ENCODE results near the gene RGS9BP. TPM values are rescaled to one million over a fixed set of nuclear protein-coding genes. Genes with fewer than 3 reads are reported as not detected.
"Not testable (repeated sequence)": the region's sequence is repeated elsewhere in the genome, so short reads cannot be mapped to it uniquely, and the experiment has no call there.

Gene RGS9BP
- polyA plus RNA-seq, 3 donors: 0.03 TPM; not detected in 2

- not testable (repeated sequence) for H3K9ac ChIP-seq (ENCODE audit: insufficient read depth, low read length, poor library complexity, severe bottlenecking); H3K27me3 ChIP-seq (ENCODE audit: control insufficient read depth in 2 of 2, insufficient read depth in 2 of 2, low read length in 2 of 2); H2AFZ ChIP-seq (ENCODE audit: insufficient read depth, low read depth, low read length, poor library complexity, severe bottlenecking); H3K27me3 Mint-ChIP-seq (ENCODE audit: low read depth in 3 of 3); H3K9me3 ChIP-seq (replicated peaks in 1 of 2; ENCODE audit: control insufficient read depth in 1 of 2, insufficient read depth in 1 of 2, low read length in 2 of 2); DNase-seq
- Mint-ChIP-seq H3K4me3 (peak overlapping the region; percentile 83 to 95), H3K9me3 (peaks cover 0 to 13% (median 4%) of the 10 kb centered on the region in 7 donors), H3K36me3 (peaks cover 20 to 30% of the 10 kb centered on the region in 2 donors), H3K4me1 (peaks cover 74% of the 10 kb centered on the region), H3K27ac (peak overlapping the region; percentile 82 to 93 (median 87))
- peaks cover 62 to 67% of the 10 kb centered on the region in 2 donors for H3K4me1 ChIP-seq (ENCODE audit: control insufficient read depth in 1 of 2, insufficient read depth in 2 of 2, low read length in 2 of 2)
- peak overlapping the region in 1 of 3 experiments; percentile 82 for H3K4me3 ChIP-seq (replicated peaks in 1 of 3; ENCODE audit: low read depth in 2 of 3, low read length in 3 of 3)
- intact Hi-C loops (cut with micrococcal nuclease): loop anchor here in 1 of 2 donors (10.0 kb wide), 1 partner anchor 680 kb away; the partner anchor contains the start of gene CEBPG
- peak overlapping the region; percentile 98 for H3K4me2 ChIP-seq (replicated peaks; ENCODE audit: extremely low read depth, low read length, poor library complexity, severe bottlenecking)
- H3K79me2 ChIP-seq (ENCODE audit: insufficient read depth, low read length): peaks cover 63% of the 10 kb centered on the region
- peak overlapping the region; percentile 40 to 74 for H3K27ac ChIP-seq (ENCODE audit: low read depth in 1 of 2, low read length in 2 of 2)
- peaks cover 48% of the 10 kb centered on the region for H4K20me1 ChIP-seq (ENCODE audit: insufficient read depth, low read length)
- peaks cover 7 to 21% of the 10 kb centered on the region in 2 donors for H3K36me3 ChIP-seq (replicated peaks in 1 of 2; ENCODE audit: control insufficient read depth in 1 of 2, insufficient read depth in 2 of 2, low read length in 2 of 2)
- 88% methylated on average over 1 of the region's 2 CpGs for WGBS (ENCODE audit: insufficient coverage)
Observed at GRCh38 chr19:32694316-32694715, 18.7 kb downstream of the RGS9BP start.

- H3K4me1 ChIP-seq (ENCODE audit: control insufficient read depth in 1 of 2, insufficient read depth in 2 of 2, low read length in 2 of 2): peaks cover 62 to 67% of the 10 kb centered on the region in 2 donors
- WGBS (ENCODE audit: insufficient coverage): no CpG with 5 or more reads among the region's 2 CpGs
- intact Hi-C loops (cut with micrococcal nuclease): loop anchor here in 1 of 2 donors (10.0 kb wide), 1 partner anchor 680 kb away; the partner anchor contains the start of gene CEBPG
Observed at GRCh38 chr19:32694851-32695250, 19.2 kb downstream of the RGS9BP start.

GRCh38 chr19:32695506-32695905 is 19.9 kb downstream of the RGS9BP start:
- DNase-seq: peak in 2 of 3 donors; percentile 61 to 82
- peaks cover 60% of the 10 kb centered on the region for H4K20me1 ChIP-seq (ENCODE audit: insufficient read depth, low read length)
- peaks cover 73% of the 10 kb centered on the region for H3K79me2 ChIP-seq (ENCODE audit: insufficient read depth, low read length)
- H3K9ac ChIP-seq (ENCODE audit: insufficient read depth, low read length, poor library complexity, severe bottlenecking); H2AFZ ChIP-seq (ENCODE audit: insufficient read depth, low read depth, low read length, poor library complexity, severe bottlenecking); H3K27me3 Mint-ChIP-seq (ENCODE audit: low read depth in 3 of 3); H3K9me3 ChIP-seq (replicated peaks in 1 of 2; ENCODE audit: control insufficient read depth in 1 of 2, insufficient read depth in 1 of 2, low read length in 2 of 2); H3K4me2 ChIP-seq (replicated peaks; ENCODE audit: extremely low read depth, low read length, poor library complexity, severe bottlenecking); H3K27me3 ChIP-seq (ENCODE audit: control insufficient read depth in 2 of 2, insufficient read depth in 2 of 2, low read length in 2 of 2): not testable (repeated sequence)
- peaks cover 66% of the 10 kb centered on the region for H3K4me1 Mint-ChIP-seq
- peaks cover 31 to 42% of the 10 kb centered on the region in 2 donors for H3K36me3 Mint-ChIP-seq
- H3K27ac ChIP-seq (ENCODE audit: low read depth in 1 of 2, low read length in 2 of 2): peak overlapping the region in 1 of 2 donors; percentile 41
- H3K36me3 ChIP-seq (replicated peaks in 1 of 2; ENCODE audit: control insufficient read depth in 1 of 2, insufficient read depth in 2 of 2, low read length in 2 of 2): peaks cover 15 to 33% of the 10 kb centered on the region in 2 donors
- intact Hi-C loops (cut with micrococcal nuclease): loop anchor here in 1 of 2 donors (10.0 kb wide), 1 partner anchor 679 kb away; the partner anchor contains the start of gene CEBPG
- peak overlapping the region in 6 of 7 donors; percentile 72 to 87 (median 86) for H3K27ac Mint-ChIP-seq
- peaks cover 60 to 67% of the 10 kb centered on the region in 2 donors for H3K4me1 ChIP-seq (ENCODE audit: control insufficient read depth in 1 of 2, insufficient read depth in 2 of 2, low read length in 2 of 2)
- whole genome bisulfite sequencing (ENCODE audit: insufficient coverage): no CpG with 5 or more reads among the region's 6 CpGs
- H3K9me3 Mint-ChIP-seq: peaks cover 5 to 20% (median 9%) of the 10 kb centered on the region in 7 donors
- peak overlapping the region in 1 of 3 experiments; percentile 11 for H3K4me3 ChIP-seq (replicated peaks in 1 of 3; ENCODE audit: low read depth in 2 of 3, low read length in 3 of 3)
- peak overlapping the region; percentile 58 to 77 for H3K4me3 Mint-ChIP-seq

More at GRCh38 chr19:32694851-32695250, 19.2 kb downstream of the RGS9BP start:
- H3K27ac ChIP-seq (ENCODE audit: low read depth in 1 of 2, low read length in 2 of 2): peak overlapping the region in 1 of 2 donors; percentile 74
- H4K20me1 ChIP-seq (ENCODE audit: insufficient read depth, low read length): peaks cover 53% of the 10 kb centered on the region
- Mint-ChIP-seq H3K4me1 (peaks cover 71% of the 10 kb centered on the region), H3K4me3 (peak overlapping the region in 1 of 2 donors; percentile 77), H3K27ac (peak overlapping the region; percentile 37 to 93 (median 68)), H3K36me3 (peaks cover 25 to 35% of the 10 kb centered on the region in 2 donors), H3K9me3 (peaks cover 3 to 16% (median 7%) of the 10 kb centered on the region in 7 donors)
- DNase-seq; H3K27me3 ChIP-seq (ENCODE audit: control insufficient read depth in 2 of 2, insufficient read depth in 2 of 2, low read length in 2 of 2); H2AFZ ChIP-seq (ENCODE audit: insufficient read depth, low read depth, low read length, poor library complexity, severe bottlenecking); H3K9me3 ChIP-seq (replicated peaks in 1 of 2; ENCODE audit: control insufficient read depth in 1 of 2, insufficient read depth in 1 of 2, low read length in 2 of 2); H3K9ac ChIP-seq (ENCODE audit: insufficient read depth, low read length, poor library complexity, severe bottlenecking); H3K27me3 Mint-ChIP-seq (ENCODE audit: low read depth in 3 of 3): not testable (repeated sequence)
- H3K4me3 ChIP-seq (replicated peaks in 1 of 3; ENCODE audit: low read depth in 2 of 3, low read length in 3 of 3): peak overlapping the region in 1 of 3 experiments; percentile 82
- peak overlapping the region; percentile 15 for H3K4me2 ChIP-seq (replicated peaks; ENCODE audit: extremely low read depth, low read length, poor library complexity, severe bottlenecking)
- peaks cover 68% of the 10 kb centered on the region for H3K79me2 ChIP-seq (ENCODE audit: insufficient read depth, low read length)
- peaks cover 11 to 26% of the 10 kb centered on the region in 2 donors for H3K36me3 ChIP-seq (replicated peaks in 1 of 2; ENCODE audit: control insufficient read depth in 1 of 2, insufficient read depth in 2 of 2, low read length in 2 of 2)

GRCh38 chr19:32696771-32697170 is 21.1 kb downstream of the RGS9BP start:
- not testable (repeated sequence) for H3K4me3 ChIP-seq (replicated peaks in 1 of 3; ENCODE audit: low read depth in 2 of 3, low read length in 3 of 3); H3K9me3 ChIP-seq (replicated peaks in 1 of 2; ENCODE audit: control insufficient read depth in 1 of 2, insufficient read depth in 1 of 2, low read length in 2 of 2); H3K4me3 Mint-ChIP-seq; H3K27me3 ChIP-seq (ENCODE audit: control insufficient read depth in 2 of 2, insufficient read depth in 2 of 2, low read length in 2 of 2); H3K9ac ChIP-seq (ENCODE audit: insufficient read depth, low read length, poor library complexity, severe bottlenecking); H2AFZ ChIP-seq (ENCODE audit: insufficient read depth, low read depth, low read length, poor library complexity, severe bottlenecking); H3K27me3 Mint-ChIP-seq (ENCODE audit: low read depth in 3 of 3); H3K27ac ChIP-seq (ENCODE audit: low read depth in 1 of 2, low read length in 2 of 2); H3K4me2 ChIP-seq (replicated peaks; ENCODE audit: extremely low read depth, low read length, poor library complexity, severe bottlenecking)
- Histone ChIP-seq H3K79me2 (ENCODE audit: insufficient read depth, low read length) (peaks cover 76% of the 10 kb centered on the region), H3K36me3 (replicated peaks in 1 of 2; ENCODE audit: control insufficient read depth in 1 of 2, insufficient read depth in 2 of 2, low read length in 2 of 2) (peaks cover 21 to 42% of the 10 kb centered on the region in 2 donors), H4K20me1 (ENCODE audit: insufficient read depth, low read length) (peaks cover 71% of the 10 kb centered on the region), H3K4me1 (ENCODE audit: control insufficient read depth in 1 of 2, insufficient read depth in 2 of 2, low read length in 2 of 2) (peaks cover 49 to 55% of the 10 kb centered on the region in 2 donors)
- DNase-seq: peak; percentile 59 to 89 (median 68)
- H3K36me3 Mint-ChIP-seq: peaks cover 36 to 54% of the 10 kb centered on the region in 2 donors
- peaks cover 60% of the 10 kb centered on the region for H3K4me1 Mint-ChIP-seq
- intact Hi-C loops (cut with micrococcal nuclease): loop anchor here in 1 of 2 donors (10.0 kb wide), 1 partner anchor 678 kb away; the partner anchor contains the start of gene CEBPG
- 0% methylated on average over 1 of the region's 3 CpGs for WGBS (ENCODE audit: insufficient coverage)
- H3K9me3 Mint-ChIP-seq: peaks cover 5 to 23% (median 9%) of the 10 kb centered on the region in 7 donors
- peak overlapping the region; percentile 43 to 87 (median 73) for H3K27ac Mint-ChIP-seq
